IPS-20b (cell line): ENCODE results near the gene XIRP2.

ENCODE experiments used
- H3K27ac ChIP-seq: one replicate; pipeline ENCODE4 v1.5.1; 2013; ENCODE audit warnings: low read length
- H3K27me3 ChIP-seq: 2 replicates; pipeline ENCODE4 v1.6.1; 2013; ENCODE audit warnings: mild to moderate bottlenecking, low read length, inconsistent platforms; ENCODE audit not compliant: insufficient read depth
- H3K36me3 ChIP-seq: 2 replicates; pipeline ENCODE4 v1.6.1; 2013; ENCODE audit warnings: low read depth, mild to moderate bottlenecking, inconsistent platforms, low read length, moderate library complexity; ENCODE audit not compliant: insufficient read depth
- H3K4me1 ChIP-seq: 2 replicates; pipeline ENCODE4 v1.6.1; 2013; ENCODE audit warnings: mild to moderate bottlenecking, control low read depth, inconsistent platforms, low read length, moderate library complexity; ENCODE audit not compliant: insufficient read depth
- H3K4me3 ChIP-seq: 2 replicates; pipeline ENCODE4 v1.5.1; 2013; ENCODE audit warnings: mild to moderate bottlenecking, low read length, inconsistent platforms
- H3K9ac ChIP-seq: 2 replicates; pipeline ENCODE4 v1.6.1; 2013; ENCODE audit warnings: low read depth, mild to moderate bottlenecking, inconsistent platforms, low read length, moderate library complexity
- H3K9me3 ChIP-seq: 2 replicates; pipeline ENCODE4 v1.6.1; 2013; ENCODE audit warnings: mild to moderate bottlenecking, low read depth, low read length, inconsistent platforms; ENCODE audit not compliant: insufficient read depth

The XIRP2 gene

GRCh38 chr2:167297292-167297691 is 409.0 kb downstream of the XIRP2 start:
- no peaks in the 10 kb centered on the region for H3K9me3 ChIP-seq
- H3K4me1 ChIP-seq = peaks cover 32% of the 10 kb centered on the region
- H3K36me3 ChIP-seq = no peaks in the 10 kb centered on the region
- H3K27me3 ChIP-seq = peaks cover 16% of the 10 kb centered on the region
- no peak overlapping the region for H3K4me3 ChIP-seq
- no peak overlapping the region for H3K9ac ChIP-seq
- H3K27ac ChIP-seq = no peak overlapping the region

- Histone ChIP-seq H3K36me3 (no peaks in the 10 kb centered on the region), H3K27ac (no peak overlapping the region), H3K9me3 (no peaks in the 10 kb centered on the region), H3K4me3 (no peak overlapping the region), H3K9ac (no peak overlapping the region), H3K4me1 (peaks cover 32% of the 10 kb centered on the region), H3K27me3 (peaks cover 16% of the 10 kb centered on the region)
These were observed 409.7 kb downstream of the XIRP2 start for GRCh38 chr2:167298017-167298416.
